HCT116 (cell line): Measurements from ENCODE around the gene ING1. TPM values are rescaled to one million over a fixed set of nuclear protein-coding genes. Genes with fewer than 3 reads are reported as not detected.

ENCODE experiments used
- ATAC-seq: fragments of 200-7000 bp; cut with Tn5 transposase; 2 replicates; pipeline ENCODE4 v1.9.1; 2020; ENCODE audit warnings: mild to moderate bottlenecking, moderate library complexity
- BruUV-seq: library from RNA; stranded (reverse); fragments of 400-500 nt; replicated peaks from 2 replicates; lab custom pipeline; 2021; lab: Mats Ljungman, UMichigan
- CTCF ChIA-PET: fragments of 300-600 bp; sonication (Branson Sonifier 250); formaldehyde crosslinking; loops from one replicate; lab custom pipeline; 2021; ENCODE audit warnings: antibody characterized with exemption; lab: Charles Lee
- POLR2A ChIA-PET: fragments of 300-600, 350-600 bp; sonication (Branson Sonifier 250); formaldehyde crosslinking; loops from one replicate; lab custom pipeline; 2021; ENCODE audit warnings: antibody characterized with exemption; lab: Charles Lee
- RAD21 ChIA-PET, 2 experiments: fragments of 300-600 bp; sonication (Branson Sonifier 250); formaldehyde crosslinking; loops; one replicate each; lab custom pipeline; 2023; ENCODE audit warnings: low total read pairs in 2 of 2; ENCODE audit not compliant: uncharacterized antibody in 2 of 2, unreplicated experiment in 2 of 2, low non-redundant PET in 1 of 2; lab: Charles Lee
- DNase-seq: peaks from one replicate; pipeline ENCODE4 v3.0.0-alpha.2; 2010; ENCODE audit warnings: low read depth, low spot score
- H2AFZ ChIP-seq: fragments of 200-600 bp; shearing (Covaris generic), sonication (generic); 2 replicates; pipeline ENCODE4 v1.6.1; 2017; ENCODE audit warnings: low read depth, mixed run types, mixed read lengths, antibody characterized with exemption, low read length; ENCODE audit not compliant: poor library complexity, severe bottlenecking
- H3K27ac ChIP-seq: 2 replicates; pipeline ENCODE4 v1.5.1; 2012; ENCODE audit warnings: low read depth, low read length
- H3K27me3 ChIP-seq: fragments of 200-600 bp; sonication (generic); 2 replicates; pipeline ENCODE4 v1.6.1; 2016; ENCODE audit warnings: mixed run types, low read length, mixed read lengths; ENCODE audit not compliant: insufficient read depth
- H3K36me3 ChIP-seq, 2 experiments: fragments of 200-500 bp in 1 of 2; fragments of 200-600 bp in 1 of 2; sonication (Bioruptor generic) in 1 of 2; sonication (generic) in 1 of 2; 2 replicates each; pipeline versions ENCODE4 v1.5.1 to v1.6.1; 2014 to 2016; ENCODE audit warnings: low read length in 2 of 2, inconsistent platforms in 1 of 2, mixed read lengths in 1 of 2, mixed run types in 1 of 2; ENCODE audit not compliant: insufficient read depth in 2 of 2, control insufficient read depth in 1 of 2
- H3K4me1 ChIP-seq, 2 experiments: fragments of 200-600 bp in 1 of 2; sonication (generic) in 1 of 2; 2 replicates each; pipeline versions ENCODE4 v1.5.1 to v1.6.1; 2012 to 2017; ENCODE audit warnings: low read length in 2 of 2, inconsistent platforms in 1 of 2, mild to moderate bottlenecking in 1 of 2, mixed read lengths in 1 of 2, mixed run types in 1 of 2, moderate library complexity in 1 of 2; ENCODE audit not compliant: insufficient read depth in 2 of 2, control insufficient read depth in 1 of 2
- H3K4me2 ChIP-seq: fragments of 200-600 bp; sonication (generic); 2 replicates; pipeline ENCODE4 v1.6.1; 2017; ENCODE audit warnings: mixed run types, low read length, mixed read lengths
- H3K4me3 ChIP-seq, 2 experiments: fragments of 200-600 bp in 1 of 2; sonication (generic) in 1 of 2; replicated peaks in 1 of 2; 2 replicates each; pipeline ENCODE4 v1.5.1; 2011 to 2016; ENCODE audit warnings: low read length in 2 of 2, control low read depth in 1 of 2, low read depth in 1 of 2, mild to moderate bottlenecking in 1 of 2, mixed read lengths in 1 of 2, mixed run types in 1 of 2
- H3K79me2 ChIP-seq: fragments of 200-600 bp; sonication (generic); 2 replicates; pipeline ENCODE4 v1.6.1; 2017; ENCODE audit warnings: mild to moderate bottlenecking, mixed run types, low read length, moderate library complexity, mixed read lengths; ENCODE audit not compliant: insufficient read depth
- H3K9ac ChIP-seq: fragments of 200-600 bp; sonication (generic); 2 replicates; pipeline ENCODE4 v1.6.1; 2016; ENCODE audit warnings: low read length, mixed read lengths
- H3K9me2 ChIP-seq: fragments of 200-600 bp; sonication (generic), shearing (Covaris generic); 2 replicates; pipeline ENCODE4 v1.6.1; 2017; ENCODE audit warnings: mixed run types, mild to moderate bottlenecking, moderate library complexity; ENCODE audit not compliant: insufficient read depth
- H3K9me3 ChIP-seq, 2 experiments: fragments of 200-500 bp in 1 of 2; fragments of 200-600 bp in 1 of 2; sonication (Bioruptor generic) in 1 of 2; sonication (generic) in 1 of 2; 2 replicates each; pipeline ENCODE4 v1.6.1; 2014 to 2017; ENCODE audit warnings: low read length in 2 of 2, mixed read lengths in 2 of 2, inconsistent platforms in 1 of 2, low read depth in 1 of 2, mild to moderate bottlenecking in 1 of 2, mixed run types in 1 of 2, moderate library complexity in 1 of 2; ENCODE audit not compliant: control insufficient read depth in 1 of 2, insufficient read depth in 1 of 2
- H4K20me1 ChIP-seq: fragments of 200-600 bp; sonication (generic), shearing (Covaris generic); 2 replicates; pipeline ENCODE4 v1.6.1; 2017; ENCODE audit warnings: mixed run types, mild to moderate bottlenecking, moderate library complexity; ENCODE audit not compliant: insufficient read depth
- ATF3 ChIP-seq: IDR thresholded peaks from 2 replicates; pipeline ENCODE4 v1.6.1; 2012
- CBX3 ChIP-seq: IDR thresholded peaks from 2 replicates; pipeline ENCODE4 v1.6.1; 2012; ENCODE audit warnings: low read depth
- CEBPB ChIP-seq: IDR thresholded peaks from 2 replicates; pipeline ENCODE4 v1.6.1; 2012; ENCODE audit warnings: low read depth
- CTCF ChIP-seq, 3 experiments: fragments of 200-600 bp in 1 of 3; sonication (generic) in 1 of 3; IDR thresholded peaks in 2 of 3; conservative IDR thresholded peaks in 1 of 3; 2 replicates each; pipeline ENCODE4 v1.5.1; 2012 to 2017; ENCODE audit warnings: low read depth in 2 of 3, low read length in 2 of 3, antibody characterized with exemption in 1 of 3, borderline replicate concordance in 1 of 3, control low read depth in 1 of 3, mild to moderate bottlenecking in 1 of 3, mixed read lengths in 1 of 3, mixed run types in 1 of 3, moderate library complexity in 1 of 3; ENCODE audit not compliant: insufficient read depth in 1 of 3
- EGR1 ChIP-seq: IDR thresholded peaks from 2 replicates; pipeline ENCODE4 v1.6.1; 2012; ENCODE audit warnings: low read depth
- ELF1 ChIP-seq: IDR thresholded peaks from 2 replicates; pipeline ENCODE4 v1.6.1; 2012; ENCODE audit warnings: low read depth, borderline replicate concordance
- EZH2 ChIP-seq: fragments of 200-600 bp; sonication (generic); IDR thresholded peaks from 2 replicates; pipeline ENCODE4 v1.6.1; 2017; ENCODE audit warnings: antibody characterized with exemption, mixed run types
- EZH2phosphoT487 ChIP-seq: fragments of 200-600 bp; IDR thresholded peaks from 2 replicates; pipeline ENCODE4 v1.6.1; 2018; ENCODE audit warnings: antibody characterized with exemption, borderline replicate concordance
- FOSL1 ChIP-seq: IDR thresholded peaks from 2 replicates; pipeline ENCODE4 v1.6.1; 2012; ENCODE audit warnings: low read depth
- JUND ChIP-seq: IDR thresholded peaks from 2 replicates; pipeline ENCODE4 v1.6.1; 2012
- POLR2A ChIP-seq: IDR thresholded peaks from 2 replicates; pipeline ENCODE4 v1.7.0; 2011; ENCODE audit warnings: borderline replicate concordance; ENCODE audit not compliant: insufficient read depth, insufficient read length; ENCODE audit errors: extremely low read depth
- POLR2AphosphoS5 ChIP-seq: IDR thresholded peaks from 2 replicates; pipeline ENCODE4 v1.6.1; 2011; ENCODE audit warnings: mild to moderate bottlenecking, low read depth, low read length, moderate library complexity
- RAD21 ChIP-seq: IDR thresholded peaks from 2 replicates; pipeline ENCODE4 v1.6.1; 2012; ENCODE audit warnings: low read depth, mild to moderate bottlenecking
- SRF ChIP-seq: IDR thresholded peaks from 2 replicates; pipeline ENCODE4 v1.6.1; 2012; ENCODE audit warnings: low read depth
- TCF7L2 ChIP-seq: IDR thresholded peaks from 2 replicates; pipeline ENCODE4 v1.7.0; 2011; ENCODE audit warnings: borderline replicate concordance, inconsistent platforms; ENCODE audit not compliant: insufficient read depth, insufficient read length; ENCODE audit errors: extremely low read depth
- YY1 ChIP-seq: IDR thresholded peaks from 2 replicates; pipeline ENCODE4 v1.6.1; 2011; ENCODE audit warnings: low read length, low read depth, moderate library complexity, mild to moderate bottlenecking; ENCODE audit not compliant: insufficient replicate concordance; ENCODE audit errors: extremely low read depth
- ZFX ChIP-seq: fragments of 450-650 bp; IDR thresholded peaks from 2 replicates; pipeline ENCODE4 v1.6.1; 2017
- intact Hi-C: fragments of 100-400 bp; cut with micrococcal nuclease; formaldehyde crosslinking; loops from 2 replicates; pipeline ENCODE4 v1.10.0; 2022
- total RNA-seq: library from RNA; stranded (reverse); gene quantifications from one replicate; pipeline ENCODE4 v1.2.1, GENCODE V29; 2021; ENCODE audit not compliant: unreplicated experiment
- TF ChIP-seq, protein P1 (sequence below): IDR thresholded peaks from 2 replicates; pipeline ENCODE4 v1.6.1; 2011; ENCODE audit warnings: mild to moderate bottlenecking, low read length, moderate library complexity; ENCODE audit not compliant: insufficient replicate concordance; ENCODE audit errors: extremely low read depth

Gene ING1
- total RNA-seq, 1 experiment from 2014 or later, result 27.0 TPM

DNA sequence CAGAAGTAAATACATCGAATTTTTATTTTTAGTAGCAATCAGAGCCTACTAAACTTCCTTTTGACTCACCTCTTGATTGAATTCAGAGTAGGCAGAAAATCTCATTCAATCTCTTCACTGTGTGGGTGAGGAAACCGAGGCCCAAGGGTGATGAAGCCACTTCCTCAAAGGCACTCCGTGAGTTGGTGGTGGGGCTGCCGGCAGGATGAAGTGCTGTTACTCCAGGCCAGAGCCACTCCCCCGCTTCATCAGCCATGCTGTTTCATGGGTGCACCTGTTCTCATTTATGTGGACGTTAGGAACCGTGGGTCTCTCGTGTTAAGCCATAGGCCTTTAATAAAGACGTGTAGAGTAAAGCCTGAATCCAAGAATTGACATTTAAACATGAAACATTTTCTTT lies 13.2 kb downstream of the ING1 start:
- Histone ChIP-seq H3K9me2 (no peaks in the 10 kb centered on the region), H3K36me3 (no peaks in the 10 kb centered on the region), H3K9ac (no peak overlapping the region), H3K79me2 (peaks cover 2% of the 10 kb centered on the region; the same call in 1 of the 2 replicates), H3K4me3 (no peak overlapping the region), H3K4me1 (no peaks in the 10 kb centered on the region), H2AFZ (no peak overlapping the region), H4K20me1 (no peaks in the 10 kb centered on the region), H3K4me2 (no peak overlapping the region), H3K27me3 (no peaks in the 10 kb centered on the region), H3K27ac (no peak overlapping the region), H3K9me3 (no peaks in the 10 kb centered on the region)
- DNase-seq (no peak), ATAC-seq (no peak)
- RAD21 ChIA-PET, result no interaction called here
- CTCF ChIA-PET, result no interaction called here
- no TSS peak for BruUV-seq
- TF ChIP-seq TCF7L2 (no peak), ELF1 (no peak), ATF3 (no peak), FOSL1 (no peak), EZH2 (no peak), EGR1 (no peak), JUND (no peak), CBX3 (no peak), CTCF (IDR thresholded peaks at IDR 0.05 in 2 of 3, conservative IDR thresholded peaks at IDR 0.05 in 1 of 3; ENCODE audit: borderline replicate concordance in 1 of 3, insufficient read depth in 1 of 3, low read depth in 2 of 3, low read length in 2 of 3) (no peak), SRF (no peak), POLR2A (no peak), YY1 (no peak), CEBPB (no peak), RAD21 (no peak), ZFX (no peak), EZH2phosphoT487 (no peak), POLR2AphosphoS5 (no peak)
- TF ChIP-seq, protein P1, sequence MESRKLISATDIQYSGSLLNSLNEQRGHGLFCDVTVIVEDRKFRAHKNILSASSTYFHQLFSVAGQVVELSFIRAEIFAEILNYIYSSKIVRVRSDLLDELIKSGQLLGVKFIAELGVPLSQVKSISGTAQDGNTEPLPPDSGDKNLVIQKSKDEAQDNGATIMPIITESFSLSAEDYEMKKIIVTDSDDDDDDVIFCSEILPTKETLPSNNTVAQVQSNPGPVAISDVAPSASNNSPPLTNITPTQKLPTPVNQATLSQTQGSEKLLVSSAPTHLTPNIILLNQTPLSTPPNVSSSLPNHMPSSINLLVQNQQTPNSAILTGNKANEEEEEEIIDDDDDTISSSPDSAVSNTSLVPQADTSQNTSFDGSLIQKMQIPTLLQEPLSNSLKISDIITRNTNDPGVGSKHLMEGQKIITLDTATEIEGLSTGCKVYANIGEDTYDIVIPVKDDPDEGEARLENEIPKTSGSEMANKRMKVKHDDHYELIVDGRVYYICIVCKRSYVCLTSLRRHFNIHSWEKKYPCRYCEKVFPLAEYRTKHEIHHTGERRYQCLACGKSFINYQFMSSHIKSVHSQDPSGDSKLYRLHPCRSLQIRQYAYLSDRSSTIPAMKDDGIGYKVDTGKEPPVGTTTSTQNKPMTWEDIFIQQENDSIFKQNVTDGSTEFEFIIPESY, result no peak
- intact Hi-C loops, result no loop called here
- POLR2A ChIA-PET, result no interaction called here
